HG03066 (cell line): ENCODE data around the gene CDC27.
"Not testable (repeated sequence)": the region's sequence is repeated elsewhere in the genome, so short reads cannot be mapped to it uniquely, and the experiment has no call there.

Source experiments
- ATAC-seq: cut with Tn5 transposase; IDR thresholded peaks from one replicate; pipeline ENCODE4 v1.9.1; 2021; ENCODE audit warnings: low read depth; ENCODE audit not compliant: unreplicated experiment

The CDC27 gene

GRCh38 chr17:47188876-47189731 lies at the start of gene CDC27:
Gene CDC27, minus strand, starts transcription at chr17:47189295. Its CDS starts 123 bp downstream, at chr17:47189172.
- ATAC-seq: peak; percentile 88

- ATAC-seq: no peak
Observed at GRCh38 chr17:47238321-47239010, 49.4 kb upstream of the CDC27 start.

GRCh38 chr17:47237841-47238240 lies 48.7 kb upstream of the CDC27 start:
- no peak for ATAC-seq

- ATAC-seq: no peak
Observed at GRCh38 chr17:47235923-47236322, 46.8 kb upstream of the CDC27 start.

- no peak for ATAC-seq
Observed at GRCh38 chr17:47235506-47235905, 46.4 kb upstream of the CDC27 start.

- no peak for ATAC-seq
Observed at GRCh38 chr17:47232465-47232864, 43.4 kb upstream of the CDC27 start.

- ATAC-seq: no peak
Observed at GRCh38 chr17:47231866-47232265, 42.8 kb upstream of the CDC27 start.

GRCh38 chr17:47231334-47231733 lies 42.2 kb upstream of the CDC27 start:
- ATAC-seq: no peak

- no peak for ATAC-seq
Observed at GRCh38 chr17:47230864-47231263, 41.8 kb upstream of the CDC27 start.

- no peak for ATAC-seq
Observed at GRCh38 chr17:47229535-47230443, 40.7 kb upstream of the CDC27 start.

- ATAC-seq: no peak
Observed at GRCh38 chr17:47227862-47228261, 38.8 kb upstream of the CDC27 start.

- ATAC-seq: no peak
Observed at GRCh38 chr17:47225911-47226688, 37.0 kb upstream of the CDC27 start.

- no peak for ATAC-seq
Observed at GRCh38 chr17:47225436-47225858, 36.4 kb upstream of the CDC27 start.

GRCh38 chr17:47224966-47225365 lies 35.9 kb upstream of the CDC27 start:
- ATAC-seq: no peak

- ATAC-seq: not testable (repeated sequence)
Observed at GRCh38 chr17:47224077-47224476, 35.0 kb upstream of the CDC27 start.

- ATAC-seq: no peak
Observed at GRCh38 chr17:47223460-47223859, 34.4 kb upstream of the CDC27 start.

GRCh38 chr17:47223007-47223406 lies 33.9 kb upstream of the CDC27 start:
- ATAC-seq: no peak

- ATAC-seq: no peak
Observed at GRCh38 chr17:47222047-47222446, 33.0 kb upstream of the CDC27 start.

GRCh38 chr17:47221154-47221553 lies 32.1 kb upstream of the CDC27 start:
- ATAC-seq: no peak

- no peak for ATAC-seq
Observed at GRCh38 chr17:47220531-47220999, 31.5 kb upstream of the CDC27 start.
